ENCODE measurements around the gene DTNBP1. TPM values are rescaled to one million over a fixed set of nuclear protein-coding genes. Genes with fewer than 3 reads are reported as not detected.
"Not testable (repeated sequence)": the region's sequence is repeated elsewhere in the genome, so short reads cannot be mapped to it uniquely, and the experiment has no call there.

DTNBP1 gene
- total and polyA plus RNA-seq, 4 donors: 3.1 to 6.0 (median 4.3) TPM

- Histone ChIP-seq H3K27me3 (ENCODE audit: control insufficient read depth in 4 of 4, insufficient read depth in 4 of 4, low read length in 3 of 4) (no peaks in the 10 kb centered on the region), H3K9me3 (ENCODE audit: control insufficient read depth in 4 of 4, low read length in 3 of 4) (peaks cover 0 to 4% (median 0%) of the 10 kb centered on the region in 4 donors), H3K4me3 (ENCODE audit: low read depth in 1 of 3, low read length in 3 of 3) (no peak overlapping the region), H3K27ac (ENCODE audit: low read depth in 1 of 2, low read length in 2 of 2) (no peak overlapping the region), H3K36me3 (ENCODE audit: control insufficient read depth in 4 of 4, insufficient read depth in 3 of 4, low read depth in 1 of 4, low read length in 3 of 4) (no peaks in the 10 kb centered on the region), H3K9ac (ENCODE audit: low read depth in 1 of 2, low read length in 2 of 2) (no peak overlapping the region), H3K4me1 (ENCODE audit: control insufficient read depth in 4 of 4, insufficient read depth in 4 of 4, low read length in 3 of 4) (no peaks in the 10 kb centered on the region)
- 97% methylated on average over 5 of the region's 5 CpGs for WGBS
- TF ChIP-seq FOXA2 (IDR thresholded peaks at IDR 0.05) (no peak), ATF3 (IDR thresholded peaks at IDR 0.05) (no peak), HNF4G (IDR thresholded peaks at IDR 0.05) (no peak), HNF4A (conservative IDR thresholded peaks at IDR 0.05) (no peak), CTCF (IDR thresholded peaks at IDR 0.05; ENCODE audit: low read depth, low read length, missing input control) (no peak)
- TF ChIP-seq, protein P1, sequence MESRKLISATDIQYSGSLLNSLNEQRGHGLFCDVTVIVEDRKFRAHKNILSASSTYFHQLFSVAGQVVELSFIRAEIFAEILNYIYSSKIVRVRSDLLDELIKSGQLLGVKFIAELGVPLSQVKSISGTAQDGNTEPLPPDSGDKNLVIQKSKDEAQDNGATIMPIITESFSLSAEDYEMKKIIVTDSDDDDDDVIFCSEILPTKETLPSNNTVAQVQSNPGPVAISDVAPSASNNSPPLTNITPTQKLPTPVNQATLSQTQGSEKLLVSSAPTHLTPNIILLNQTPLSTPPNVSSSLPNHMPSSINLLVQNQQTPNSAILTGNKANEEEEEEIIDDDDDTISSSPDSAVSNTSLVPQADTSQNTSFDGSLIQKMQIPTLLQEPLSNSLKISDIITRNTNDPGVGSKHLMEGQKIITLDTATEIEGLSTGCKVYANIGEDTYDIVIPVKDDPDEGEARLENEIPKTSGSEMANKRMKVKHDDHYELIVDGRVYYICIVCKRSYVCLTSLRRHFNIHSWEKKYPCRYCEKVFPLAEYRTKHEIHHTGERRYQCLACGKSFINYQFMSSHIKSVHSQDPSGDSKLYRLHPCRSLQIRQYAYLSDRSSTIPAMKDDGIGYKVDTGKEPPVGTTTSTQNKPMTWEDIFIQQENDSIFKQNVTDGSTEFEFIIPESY (IDR thresholded peaks at IDR 0.05): no peak
- DNase-seq (ENCODE audit: low spot score): no peak
These were observed 116.2 kb downstream of the DTNBP1 start for GRCh38 chr6:15546591-15546990.

- H3K36me3 ChIP-seq (ENCODE audit: control insufficient read depth in 4 of 4, insufficient read depth in 3 of 4, low read depth in 1 of 4, low read length in 3 of 4): no peaks in the 10 kb centered on the region
- TF ChIP-seq RXRA (IDR thresholded peaks at IDR 0.05) (no peak), RAD21 (IDR thresholded peaks at IDR 0.05) (no peak), CTCF (IDR thresholded peaks at IDR 0.05; ENCODE audit: low read depth, low read length, missing input control) (no peak), ATF3 (IDR thresholded peaks at IDR 0.05) (no peak), FOXA1 (IDR thresholded peaks at IDR 0.05) (no peak), HNF4G (IDR thresholded peaks at IDR 0.05) (no peak), EGR1 (IDR thresholded peaks at IDR 0.05; ENCODE audit: low read depth in 2 of 2) (no peak)
- no peak overlapping the region for H3K27ac ChIP-seq (ENCODE audit: low read depth in 1 of 2, low read length in 2 of 2)
- no peak overlapping the region for H3K9ac ChIP-seq (ENCODE audit: low read depth in 1 of 2, low read length in 2 of 2)
- no peaks in the 10 kb centered on the region for H3K27me3 ChIP-seq (ENCODE audit: control insufficient read depth in 4 of 4, insufficient read depth in 4 of 4, low read length in 3 of 4)
- H3K9me3 ChIP-seq (ENCODE audit: control insufficient read depth in 4 of 4, low read length in 3 of 4): peaks cover 0 to 4% (median 0%) of the 10 kb centered on the region in 4 donors
- WGBS: 92% methylated on average over 4 of the region's 4 CpGs
- no peaks in the 10 kb centered on the region for H3K4me1 ChIP-seq (ENCODE audit: control insufficient read depth in 4 of 4, insufficient read depth in 4 of 4, low read length in 3 of 4)
- no peak overlapping the region for H3K4me3 ChIP-seq (ENCODE audit: low read depth in 1 of 3, low read length in 3 of 3)
- DNase-seq (ENCODE audit: low spot score): no peak
These were observed 118.4 kb downstream of the DTNBP1 start for GRCh38 chr6:15544321-15544900.

DNA sequence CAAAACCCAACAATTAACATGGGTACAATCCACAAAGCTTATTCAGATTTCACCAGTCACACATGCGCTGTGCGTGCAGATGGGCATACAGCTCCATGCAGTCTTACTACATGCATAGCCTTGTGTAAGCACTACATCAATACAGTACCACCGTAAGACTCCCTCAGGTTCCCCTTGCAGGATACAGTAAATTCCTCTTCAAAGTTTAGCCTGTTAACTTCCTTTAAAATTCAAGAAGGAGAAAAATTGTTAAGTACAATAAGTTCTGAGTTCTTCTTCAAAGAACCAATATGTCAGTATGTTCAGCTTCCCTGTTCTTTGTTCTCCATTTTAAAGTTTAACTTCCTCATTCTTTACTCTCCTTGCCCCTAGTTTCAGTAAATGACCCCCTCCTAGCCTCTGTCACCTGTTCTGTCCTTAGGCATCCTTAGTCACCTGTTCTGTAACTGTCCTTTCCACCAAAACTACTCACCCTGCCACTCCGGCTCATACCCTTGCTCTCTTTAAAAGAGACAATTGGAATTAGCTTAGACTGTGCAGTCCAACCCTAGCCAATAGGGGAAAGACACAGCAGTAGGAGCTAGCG is 119.4 kb downstream of the DTNBP1 start:
- 95% methylated on average over 5 of the region's 5 CpGs for whole genome bisulfite sequencing
- DNase-seq (ENCODE audit: low spot score); H3K9ac ChIP-seq (ENCODE audit: low read depth in 1 of 2, low read length in 2 of 2); H3K4me1 ChIP-seq (ENCODE audit: control insufficient read depth in 4 of 4, insufficient read depth in 4 of 4, low read length in 3 of 4); H3K27ac ChIP-seq (ENCODE audit: low read depth in 1 of 2, low read length in 2 of 2); H3K4me3 ChIP-seq (ENCODE audit: low read depth in 1 of 3, low read length in 3 of 3); H3K36me3 ChIP-seq (ENCODE audit: control insufficient read depth in 4 of 4, insufficient read depth in 3 of 4, low read depth in 1 of 4, low read length in 3 of 4); H3K27me3 ChIP-seq (ENCODE audit: control insufficient read depth in 4 of 4, insufficient read depth in 4 of 4, low read length in 3 of 4); H3K9me3 ChIP-seq (ENCODE audit: control insufficient read depth in 4 of 4, low read length in 3 of 4): not testable (repeated sequence)

Data from liver (tissue), 9 donors.